GM08714 (cell line): ENCODE data around the gene MYEOV.

ENCODE experiments used
- H3K4me3 ChIP-seq: fragments of 200-500 bp; sonication (Bioruptor generic); 2 replicates; pipeline ENCODE4 v1.5.1; 2014; ENCODE audit warnings: mild to moderate bottlenecking, low read length, inconsistent platforms
- ZNF274 ChIP-seq: IDR thresholded peaks from 2 replicates; pipeline ENCODE4 v1.6.1; 2012; ENCODE audit warnings: mild to moderate bottlenecking, low read depth, low read length

The MYEOV gene

GRCh38 chr11:69298267-69299022, 4.5 kb downstream of the MYEOV start:
- TF ChIP-seq ZNF274 = no peak
- peak overlapping the region; percentile 36; the same call in 1 of the 2 replicates for H3K4me3 ChIP-seq

- TF ChIP-seq ZNF274 = no peak
- H3K4me3 ChIP-seq = no peak overlapping the region; the same call in 1 of the 2 replicates
Observed at GRCh38 chr11:69299023-69299461, 5.1 kb downstream of the MYEOV start.

GRCh38 chr11:69299572-69299971, 5.6 kb downstream of the MYEOV start:
- H3K4me3 ChIP-seq = no peak overlapping the region
- no peak for TF ChIP-seq ZNF274

GRCh38 chr11:69300120-69301060, 6.4 kb downstream of the MYEOV start:
- no peak overlapping the region for H3K4me3 ChIP-seq

GRCh38 chr11:69301081-69301454, 7.1 kb downstream of the MYEOV start:
- no peak for TF ChIP-seq ZNF274
- no peak overlapping the region for H3K4me3 ChIP-seq

More at GRCh38 chr11:69300120-69301060, 6.4 kb downstream of the MYEOV start:
- TF ChIP-seq ZNF274 = no peak

GRCh38 chr11:69301455-69302401, 7.8 kb downstream of the MYEOV start:
- no peak overlapping the region for H3K4me3 ChIP-seq
- no peak for TF ChIP-seq ZNF274

GRCh38 chr11:69302447-69303020, 8.6 kb downstream of the MYEOV start:
- TF ChIP-seq ZNF274 = no peak
- no peak overlapping the region for H3K4me3 ChIP-seq

GRCh38 chr11:69303427-69303826, 9.5 kb downstream of the MYEOV start:
- H3K4me3 ChIP-seq = no peak overlapping the region
- no peak for TF ChIP-seq ZNF274

- no peak overlapping the region for H3K4me3 ChIP-seq
- TF ChIP-seq ZNF274 = no peak
Observed at GRCh38 chr11:69304258-69304657, 10.3 kb downstream of the MYEOV start.

GRCh38 chr11:69304686-69305085, 10.7 kb downstream of the MYEOV start:
- no peak for TF ChIP-seq ZNF274
- H3K4me3 ChIP-seq = no peak overlapping the region

GRCh38 chr11:69305885-69306540, 12.1 kb downstream of the MYEOV start:
- TF ChIP-seq ZNF274 = no peak
- H3K4me3 ChIP-seq = no peak overlapping the region

- H3K4me3 ChIP-seq = no peak overlapping the region
- no peak for TF ChIP-seq ZNF274
Observed at GRCh38 chr11:69306821-69307220, 12.9 kb downstream of the MYEOV start.

- H3K4me3 ChIP-seq = no peak overlapping the region
- TF ChIP-seq ZNF274 = no peak
Observed at GRCh38 chr11:69307421-69307820, 13.5 kb downstream of the MYEOV start.
